Endodermal cell (in vitro differentiated cells): ENCODE data around the gene SOX10. TPM values are rescaled to one million over a fixed set of nuclear protein-coding genes. Genes with fewer than 3 reads are reported as not detected.

Experiments
- DNase-seq: peaks from one replicate; pipeline ENCODE4 v3.0.0-alpha.2; 2017
- H3K27ac ChIP-seq: 2 replicates; pipeline ENCODE4 v1.5.1; 2013; ENCODE audit warnings: mild to moderate bottlenecking, low read depth, low read length, moderate library complexity
- H3K27me3 ChIP-seq: 2 replicates; pipeline ENCODE4 v1.6.1; 2013; ENCODE audit warnings: mild to moderate bottlenecking, low read length, moderate library complexity; ENCODE audit not compliant: insufficient read depth, control insufficient read depth, poor library complexity, severe bottlenecking
- H3K36me3 ChIP-seq: 2 replicates; pipeline ENCODE4 v1.7.0; 2013; ENCODE audit warnings: mild to moderate bottlenecking, low read length, moderate library complexity; ENCODE audit not compliant: control insufficient read depth, insufficient read depth
- H3K4me1 ChIP-seq: one replicate; pipeline ENCODE4 v1.7.0; 2013; ENCODE audit warnings: low read length; ENCODE audit not compliant: control insufficient read depth, insufficient read depth
- H3K4me3 ChIP-seq: 2 replicates; pipeline ENCODE4 v1.5.1; 2013; ENCODE audit warnings: mild to moderate bottlenecking, low read length, moderate library complexity
- H3K9ac ChIP-seq: 2 replicates; pipeline ENCODE4 v1.6.1; 2013; ENCODE audit warnings: mild to moderate bottlenecking, low read length, moderate library complexity; ENCODE audit not compliant: poor library complexity, severe bottlenecking; ENCODE audit errors: extremely low read depth
- H3K9me3 ChIP-seq: 2 replicates; pipeline ENCODE4 v1.6.1; 2013; ENCODE audit warnings: mild to moderate bottlenecking, low read length, moderate library complexity; ENCODE audit not compliant: control insufficient read depth
- H3K27ac Mint-ChIP-seq: 2 replicates; pipeline ENCODE4 v1.8.0; 2020; ENCODE audit warnings: mixed read lengths
- H3K27me3 Mint-ChIP-seq: 2 replicates; pipeline ENCODE4 v1.8.0; 2021; ENCODE audit warnings: mild to moderate bottlenecking, mixed read lengths; ENCODE audit not compliant: insufficient read depth
- H3K36me3 Mint-ChIP-seq: 2 replicates; pipeline ENCODE4 v1.8.0; 2020; ENCODE audit warnings: low read depth, mixed read lengths
- H3K4me1 Mint-ChIP-seq: 2 replicates; pipeline ENCODE4 v1.8.0; 2020; ENCODE audit warnings: mixed read lengths
- H3K4me3 Mint-ChIP-seq: 2 replicates; pipeline ENCODE4 v1.8.0; 2020; ENCODE audit warnings: mild to moderate bottlenecking, moderate library complexity, mixed read lengths
- H3K9me3 Mint-ChIP-seq: 2 replicates; pipeline ENCODE4 v1.8.0; 2020; ENCODE audit warnings: mild to moderate bottlenecking, mixed read lengths
- CTCF ChIP-seq: fragments of 200-600 bp; sonication (generic); conservative IDR thresholded peaks from 2 replicates; pipeline ENCODE4 v1.5.0; 2021; ENCODE audit warnings: antibody characterized with exemption, mild to moderate bottlenecking
- WGBS, 2 experiments: methylation state at CpG; one replicate each; pipeline versions ENCODE4 v1.1.5 to v1.1.7; 2013; ENCODE audit warnings: missing lambda C conversion rate in 2 of 2, mixed read lengths in 1 of 2; ENCODE audit not compliant: insufficient coverage in 1 of 2, insufficient read length in 1 of 2; 5-methylcytosine and 5-hydroxymethylcytosine counted together
- total RNA-seq, 2 donors: library from RNA; stranded (reverse); fragmentation: NEBNext Ultra II Directional in 1 of 2; extraction: Animal tissue kit (Norgen Biotek cat#: 25700) in 1 of 2; gene quantifications; 2 replicates in 1 of 2; 3 replicates in 1 of 2; pipeline ENCODE4 v1.2.1, GENCODE V29; 2021

Gene SOX10
- total RNA-seq, 2 donors from 2014 or later: 11.2 to 13.4 TPM

GRCh38 chr22:37996515-37997246 lies 12.3 kb upstream of the SOX10 start:
- H3K27me3 ChIP-seq: no peaks in the 10 kb centered on the region
- no peaks in the 10 kb centered on the region for H3K36me3 ChIP-seq
- no peak overlapping the region for H3K27ac ChIP-seq
- no peak overlapping the region for H3K9ac ChIP-seq
- WGBS, 2 experiments: 93% methylated on average over 5 to 8 of the region's 8 CpGs
- no peak for DNase-seq
- peaks cover 2% of the 10 kb centered on the region for H3K4me1 ChIP-seq
- H3K4me1 Mint-ChIP-seq: peaks cover 11% of the 10 kb centered on the region
- TF ChIP-seq CTCF: peak; percentile 46
- no peak overlapping the region for H3K4me3 Mint-ChIP-seq
- no peaks in the 10 kb centered on the region for H3K36me3 Mint-ChIP-seq
- no peaks in the 10 kb centered on the region for H3K9me3 ChIP-seq
- H3K27me3 Mint-ChIP-seq: peaks cover 7% of the 10 kb centered on the region
- H3K9me3 Mint-ChIP-seq: no peaks in the 10 kb centered on the region
- H3K27ac Mint-ChIP-seq: no peak overlapping the region
- no peak overlapping the region for H3K4me3 ChIP-seq

GRCh38 chr22:37996079-37996478 lies 11.7 kb upstream of the SOX10 start:
- H3K9ac ChIP-seq: no peak overlapping the region
- H3K4me3 ChIP-seq: no peak overlapping the region
- peaks cover 14% of the 10 kb centered on the region for H3K4me1 Mint-ChIP-seq
- peaks cover 7% of the 10 kb centered on the region for H3K27me3 Mint-ChIP-seq
- H3K9me3 Mint-ChIP-seq: no peaks in the 10 kb centered on the region
- H3K4me3 Mint-ChIP-seq: no peak overlapping the region
- H3K4me1 ChIP-seq: peaks cover 4% of the 10 kb centered on the region
- H3K36me3 Mint-ChIP-seq: no peaks in the 10 kb centered on the region
- peak; percentile 68 for DNase-seq
- no peaks in the 10 kb centered on the region for H3K9me3 ChIP-seq
- 69% methylated on average over 4 of the region's 4 CpGs; no CpG with 5 or more reads in 1 of the 2 experiments for WGBS, 2 experiments
- H3K27ac Mint-ChIP-seq: no peak overlapping the region
- no peaks in the 10 kb centered on the region for H3K36me3 ChIP-seq
- TF ChIP-seq CTCF: no peak
- no peak overlapping the region for H3K27ac ChIP-seq
- H3K27me3 ChIP-seq: no peaks in the 10 kb centered on the region

GRCh38 chr22:37995460-37995859 lies 11.1 kb upstream of the SOX10 start:
- WGBS, 2 experiments: 96 to 100% methylated on average over 1 to 4 of the region's 4 CpGs
- Histone ChIP-seq H3K4me1 (peaks cover 4% of the 10 kb centered on the region), H3K27me3 (no peaks in the 10 kb centered on the region), H3K9ac (no peak overlapping the region), H3K4me3 (no peak overlapping the region), H3K36me3 (no peaks in the 10 kb centered on the region), H3K27ac (no peak overlapping the region), H3K9me3 (no peaks in the 10 kb centered on the region)
- no peak overlapping the region for H3K27ac Mint-ChIP-seq
- no peaks in the 10 kb centered on the region for H3K9me3 Mint-ChIP-seq
- no peak overlapping the region for H3K4me3 Mint-ChIP-seq
- TF ChIP-seq CTCF: no peak
- DNase-seq: no peak
- H3K36me3 Mint-ChIP-seq: no peaks in the 10 kb centered on the region
- H3K4me1 Mint-ChIP-seq: peaks cover 14% of the 10 kb centered on the region
- H3K27me3 Mint-ChIP-seq: peaks cover 5% of the 10 kb centered on the region
